ENCODE results near the gene LHX5. TPM values are rescaled to one million over a fixed set of nuclear protein-coding genes. Genes with fewer than 3 reads are reported as not detected.

LHX5 gene
- total RNA-seq, 1 experiment from 2014 or later: 0.65 TPM

DNA sequence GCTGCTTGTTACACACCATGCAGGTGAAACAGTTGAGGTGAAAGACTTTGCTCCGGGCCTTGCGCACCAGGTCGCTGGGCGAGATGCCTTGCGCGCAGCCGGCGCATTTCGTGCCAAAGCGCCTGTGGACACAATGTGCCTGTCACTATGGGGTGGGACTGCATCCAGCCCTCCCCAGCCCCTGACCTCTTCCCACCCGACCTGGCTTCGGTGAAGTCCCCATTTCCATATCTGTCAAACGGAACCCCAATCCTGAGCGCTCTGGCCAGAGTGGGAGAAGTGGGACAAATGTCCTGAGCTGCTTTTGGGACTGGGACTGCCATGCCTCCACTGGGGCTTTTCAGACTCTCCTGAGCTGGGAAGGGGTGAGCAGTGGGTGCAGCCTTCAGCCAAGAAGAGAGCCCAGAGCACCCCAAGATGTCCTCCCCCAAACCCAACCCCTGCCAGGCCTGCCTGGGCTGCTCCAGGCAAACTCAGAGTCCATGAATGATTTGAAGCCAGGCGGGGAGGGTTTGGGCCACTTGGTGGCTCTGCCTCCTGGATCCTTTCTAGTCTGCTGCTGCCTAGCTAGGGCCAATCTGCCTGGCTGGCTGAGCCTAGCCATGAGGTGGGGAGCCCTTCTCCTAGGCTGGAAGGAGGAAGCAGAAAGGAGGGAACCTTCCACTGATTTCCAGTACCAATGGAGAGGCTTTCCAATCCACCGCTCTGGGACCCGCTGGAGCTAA lies 2.3 kb downstream of the LHX5 start:
- no TSS peak for BruUV-seq (replicated peaks)

DNA sequence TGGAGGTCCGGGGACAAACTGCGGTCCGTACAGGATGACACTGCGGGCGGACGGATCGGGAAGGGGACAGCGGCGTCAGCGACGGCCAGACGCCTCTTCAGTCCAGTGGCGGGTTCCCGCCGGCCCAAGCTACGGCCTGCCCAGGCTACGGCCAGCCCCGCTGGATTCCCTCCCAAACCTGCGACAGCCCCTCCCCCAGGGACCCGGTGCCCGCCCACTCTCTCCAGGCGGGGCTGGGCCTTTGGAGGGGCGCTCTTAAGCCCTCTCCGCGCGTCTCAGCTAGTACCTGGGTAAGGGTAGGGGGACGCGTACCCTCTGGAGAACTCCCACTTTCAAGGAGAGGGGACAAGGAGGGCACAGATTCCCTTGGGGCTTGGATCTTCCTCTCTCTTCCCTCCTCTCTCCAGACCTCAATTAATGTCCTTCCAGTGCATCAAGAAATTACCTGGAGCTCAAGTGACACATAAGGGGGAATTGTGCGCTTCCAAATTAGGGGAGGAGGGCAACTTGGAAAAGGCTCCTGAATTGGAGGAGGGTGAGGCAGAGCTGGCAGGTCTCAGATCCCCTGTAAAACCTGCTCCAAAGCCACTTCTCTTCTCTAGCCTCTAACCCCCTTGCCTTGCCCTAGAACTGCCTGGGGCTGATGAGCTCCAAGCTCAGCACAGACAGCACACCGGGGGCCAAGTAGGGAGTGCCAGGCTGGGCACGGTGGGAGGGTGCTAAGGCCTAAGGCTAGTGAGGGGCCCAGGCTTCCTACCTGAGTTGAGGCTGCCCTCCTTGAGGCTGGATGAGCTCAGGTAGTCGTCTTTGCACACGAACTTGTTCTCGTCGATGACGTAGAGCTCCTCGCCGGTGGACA lies 3.1 kb downstream of the LHX5 start:
- CTCF ChIA-PET: interaction anchor here (0.6 kb wide), 1 partner anchor 28 kb away, joined by 3 read pairs; no protein-coding TSS in a partner anchor
- H3K27ac ChIP-seq: no peak overlapping the region
- no peaks in the 10 kb centered on the region for H3K9me3 ChIP-seq (ENCODE audit: insufficient read depth, low read depth)
- H3K4me2 ChIP-seq: no peak overlapping the region
- no peaks in the 10 kb centered on the region for H4K20me1 ChIP-seq (ENCODE audit: insufficient read depth)
- H3K4me1 ChIP-seq (replicated peaks; ENCODE audit: insufficient read depth): no peaks in the 10 kb centered on the region
- no peaks in the 10 kb centered on the region for H3K36me3 ChIP-seq (ENCODE audit: low read depth)
- TF ChIP-seq, protein P1, sequence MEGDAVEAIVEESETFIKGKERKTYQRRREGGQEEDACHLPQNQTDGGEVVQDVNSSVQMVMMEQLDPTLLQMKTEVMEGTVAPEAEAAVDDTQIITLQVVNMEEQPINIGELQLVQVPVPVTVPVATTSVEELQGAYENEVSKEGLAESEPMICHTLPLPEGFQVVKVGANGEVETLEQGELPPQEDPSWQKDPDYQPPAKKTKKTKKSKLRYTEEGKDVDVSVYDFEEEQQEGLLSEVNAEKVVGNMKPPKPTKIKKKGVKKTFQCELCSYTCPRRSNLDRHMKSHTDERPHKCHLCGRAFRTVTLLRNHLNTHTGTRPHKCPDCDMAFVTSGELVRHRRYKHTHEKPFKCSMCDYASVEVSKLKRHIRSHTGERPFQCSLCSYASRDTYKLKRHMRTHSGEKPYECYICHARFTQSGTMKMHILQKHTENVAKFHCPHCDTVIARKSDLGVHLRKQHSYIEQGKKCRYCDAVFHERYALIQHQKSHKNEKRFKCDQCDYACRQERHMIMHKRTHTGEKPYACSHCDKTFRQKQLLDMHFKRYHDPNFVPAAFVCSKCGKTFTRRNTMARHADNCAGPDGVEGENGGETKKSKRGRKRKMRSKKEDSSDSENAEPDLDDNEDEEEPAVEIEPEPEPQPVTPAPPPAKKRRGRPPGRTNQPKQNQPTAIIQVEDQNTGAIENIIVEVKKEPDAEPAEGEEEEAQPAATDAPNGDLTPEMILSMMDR (conservative IDR thresholded peaks at IDR 0.05): no peak
- TF ChIP-seq EZH2 (IDR thresholded peaks at IDR 0.05; ENCODE audit: low read depth): no peak
- H3K9me2 ChIP-seq (ENCODE audit: insufficient read depth): no peaks in the 10 kb centered on the region
- no peak overlapping the region for H2AFZ ChIP-seq
- intact Hi-C loops (cut with micrococcal nuclease; ENCODE audit: unreplicated experiment): loop anchor here (10.0 kb wide), 1 partner anchor 116 kb away; no protein-coding TSS in a partner anchor
- peak in 1 of 2 experiments; percentile 18 for DNase-seq
- no TSS peak for BruUV-seq (replicated peaks)
- H3F3A ChIP-seq (ENCODE audit: insufficient read depth, low read depth): no peaks in the 10 kb centered on the region
- POLR2A ChIA-PET (ENCODE audit: unreplicated experiment): interaction anchor here (0.8 kb wide), 1 partner anchor 303 kb away, joined by 4 read pairs; no protein-coding TSS in a partner anchor
- peaks cover 84% of the 10 kb centered on the region for H3K27me3 ChIP-seq (ENCODE audit: insufficient read depth, low read depth)
- H3K4me3 ChIP-seq: no peak overlapping the region
- H3K79me2 ChIP-seq (ENCODE audit: low read depth): no peaks in the 10 kb centered on the region

More for the DNA sequence above, 2.3 kb downstream of the LHX5 start:
- H3K36me3 ChIP-seq (ENCODE audit: low read depth): no peaks in the 10 kb centered on the region
- H3K4me2 ChIP-seq: no peak overlapping the region
- H3F3A ChIP-seq (ENCODE audit: insufficient read depth, low read depth): no peaks in the 10 kb centered on the region
- ChIA-PET POLR2A (ENCODE audit: unreplicated experiment) (no interaction called here), CTCF (interaction anchor here (0.6 kb wide), 1 partner anchor 29 kb away, joined by 3 read pairs; no protein-coding TSS in a partner anchor)
- H3K27me3 ChIP-seq (ENCODE audit: insufficient read depth, low read depth): peaks cover 90% of the 10 kb centered on the region
- no peak overlapping the region for H2AFZ ChIP-seq
- DNase-seq: no peak
- no peaks in the 10 kb centered on the region for H4K20me1 ChIP-seq (ENCODE audit: insufficient read depth)
- H3K9me3 ChIP-seq (ENCODE audit: insufficient read depth, low read depth): no peaks in the 10 kb centered on the region
- intact Hi-C loops (cut with micrococcal nuclease; ENCODE audit: unreplicated experiment): loop anchor here (10.0 kb wide), 1 partner anchor 115 kb away; no protein-coding TSS in a partner anchor
- no peak overlapping the region for H3K4me3 ChIP-seq
- no peaks in the 10 kb centered on the region for H3K4me1 ChIP-seq (replicated peaks; ENCODE audit: insufficient read depth)
- H3K9me2 ChIP-seq (ENCODE audit: insufficient read depth): no peaks in the 10 kb centered on the region
- TF ChIP-seq, protein P1 (conservative IDR thresholded peaks at IDR 0.05): no peak
- TF ChIP-seq EZH2 (IDR thresholded peaks at IDR 0.05; ENCODE audit: low read depth): no peak
- H3K27ac ChIP-seq: no peak overlapping the region
- H3K79me2 ChIP-seq (ENCODE audit: low read depth): no peaks in the 10 kb centered on the region

All from PC-9 (cell line).